Smooth muscle cell (in vitro differentiated cells): ENCODE results near the gene TMEM117. TPM values are rescaled to one million over a fixed set of nuclear protein-coding genes. Genes with fewer than 3 reads are reported as not detected.

Source experiments
- DNase-seq: peaks from one replicate; lab custom pipeline; 2025; ENCODE audit not compliant: unreplicated experiment; lab: John Stamatoyannopoulos, UW
- H2AFZ ChIP-seq: fragments of 200-600 bp; sonication (generic); 2 replicates; pipeline ENCODE4 v1.6.0; 2016; ENCODE audit warnings: antibody characterized with exemption, low read depth, mild to moderate bottlenecking
- H3F3A ChIP-seq: fragments of 200-600 bp; sonication (generic); 2 replicates; pipeline ENCODE4 v1.6.0; 2017; ENCODE audit warnings: antibody characterized with exemption, low read depth
- H3K27ac ChIP-seq: fragments of 200-600 bp; sonication (generic); 2 replicates; pipeline ENCODE4 v1.5.1; 2016; ENCODE audit warnings: low read depth, mild to moderate bottlenecking
- H3K27me3 ChIP-seq: fragments of 200-600 bp; sonication (generic); 2 replicates; pipeline ENCODE4 v1.6.1; 2016; ENCODE audit warnings: low read depth, mild to moderate bottlenecking
- H3K36me3 ChIP-seq: fragments of 200-600 bp; sonication (generic); 2 replicates; pipeline ENCODE4 v1.5.1; 2016; ENCODE audit warnings: low read depth
- H3K4me1 ChIP-seq: fragments of 200-600 bp; sonication (generic); 2 replicates; pipeline ENCODE4 v1.5.1; 2016; ENCODE audit warnings: low read depth
- H3K4me2 ChIP-seq: fragments of 200-600 bp; sonication (generic); 2 replicates; pipeline ENCODE4 v1.6.0; 2016; ENCODE audit warnings: mild to moderate bottlenecking
- H3K4me3 ChIP-seq: fragments of 200-600 bp; sonication (generic); 2 replicates; pipeline ENCODE4 v1.5.1; 2016; ENCODE audit warnings: mild to moderate bottlenecking
- H3K79me2 ChIP-seq: fragments of 200-600 bp; sonication (generic); 2 replicates; pipeline ENCODE4 v1.6.0; 2016; ENCODE audit warnings: low read depth, mild to moderate bottlenecking
- H3K9ac ChIP-seq: fragments of 200-600 bp; sonication (generic); 2 replicates; pipeline ENCODE4 v1.6.0; 2016; ENCODE audit warnings: low read depth
- H3K9me3 ChIP-seq: fragments of 200-600 bp; sonication (generic); replicated peaks from 2 replicates; pipeline ENCODE4 v1.5.1; 2016; ENCODE audit warnings: low read depth
- H4K20me1 ChIP-seq: fragments of 200-600 bp; sonication (generic); 2 replicates; pipeline ENCODE4 v1.6.0; 2016; ENCODE audit warnings: low read depth
- WGBS: methylation state at CpG from one replicate; pipeline ENCODE4 v1.1.7; 2016; ENCODE audit warnings: low lambda C conversion rate; 5-methylcytosine and 5-hydroxymethylcytosine counted together
- polyA plus RNA-seq: library from polyadenylated mRNA; unstranded; fragments of >200 nt; fragmentation: Nextera tagmentation; extraction: Ambion mirVana; gene quantifications from 2 replicates; pipeline ENCODE4 v1.2.1, GENCODE V29; 2016
- total RNA-seq: library from RNA; depleted of rRNA; stranded (reverse); fragments of >200 nt; gene quantifications from 2 replicates; pipeline ENCODE4 v1.2.3, GENCODE V29; 2014
- TF ChIP-seq, protein P1 (sequence below): fragments of 200-600 bp; sonication (generic); IDR thresholded peaks from 2 replicates; pipeline ENCODE4 v1.5.1; 2017; ENCODE audit warnings: borderline replicate concordance, mild to moderate bottlenecking, antibody characterized with exemption; ENCODE audit not compliant: insufficient read depth, poor library complexity, severe bottlenecking

The TMEM117 gene
- total and polyA plus RNA-seq, 2 experiments from 2014 or later = 13.0 to 38.9 TPM

- WGBS = 43% methylated on average over 3 of the region's 3 CpGs
- Histone ChIP-seq H3K4me3 (no peak overlapping the region), H3K27me3 (no peaks in the 10 kb centered on the region), H3K36me3 (no peaks in the 10 kb centered on the region), H3K79me2 (no peaks in the 10 kb centered on the region), H4K20me1 (no peaks in the 10 kb centered on the region), H3K4me2 (no peak overlapping the region), H2AFZ (no peak overlapping the region), H3K4me1 (no peaks in the 10 kb centered on the region), H3K9ac (no peak overlapping the region), H3K9me3 (no peaks in the 10 kb centered on the region), H3K27ac (no peak overlapping the region), H3F3A (no peaks in the 10 kb centered on the region)
- TF ChIP-seq, protein P1, sequence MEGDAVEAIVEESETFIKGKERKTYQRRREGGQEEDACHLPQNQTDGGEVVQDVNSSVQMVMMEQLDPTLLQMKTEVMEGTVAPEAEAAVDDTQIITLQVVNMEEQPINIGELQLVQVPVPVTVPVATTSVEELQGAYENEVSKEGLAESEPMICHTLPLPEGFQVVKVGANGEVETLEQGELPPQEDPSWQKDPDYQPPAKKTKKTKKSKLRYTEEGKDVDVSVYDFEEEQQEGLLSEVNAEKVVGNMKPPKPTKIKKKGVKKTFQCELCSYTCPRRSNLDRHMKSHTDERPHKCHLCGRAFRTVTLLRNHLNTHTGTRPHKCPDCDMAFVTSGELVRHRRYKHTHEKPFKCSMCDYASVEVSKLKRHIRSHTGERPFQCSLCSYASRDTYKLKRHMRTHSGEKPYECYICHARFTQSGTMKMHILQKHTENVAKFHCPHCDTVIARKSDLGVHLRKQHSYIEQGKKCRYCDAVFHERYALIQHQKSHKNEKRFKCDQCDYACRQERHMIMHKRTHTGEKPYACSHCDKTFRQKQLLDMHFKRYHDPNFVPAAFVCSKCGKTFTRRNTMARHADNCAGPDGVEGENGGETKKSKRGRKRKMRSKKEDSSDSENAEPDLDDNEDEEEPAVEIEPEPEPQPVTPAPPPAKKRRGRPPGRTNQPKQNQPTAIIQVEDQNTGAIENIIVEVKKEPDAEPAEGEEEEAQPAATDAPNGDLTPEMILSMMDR = no peak
- DNase-seq = no peak
Measured at GRCh38 chr12:44285321-44285960, 449.6 kb downstream of the TMEM117 start.

DNA sequence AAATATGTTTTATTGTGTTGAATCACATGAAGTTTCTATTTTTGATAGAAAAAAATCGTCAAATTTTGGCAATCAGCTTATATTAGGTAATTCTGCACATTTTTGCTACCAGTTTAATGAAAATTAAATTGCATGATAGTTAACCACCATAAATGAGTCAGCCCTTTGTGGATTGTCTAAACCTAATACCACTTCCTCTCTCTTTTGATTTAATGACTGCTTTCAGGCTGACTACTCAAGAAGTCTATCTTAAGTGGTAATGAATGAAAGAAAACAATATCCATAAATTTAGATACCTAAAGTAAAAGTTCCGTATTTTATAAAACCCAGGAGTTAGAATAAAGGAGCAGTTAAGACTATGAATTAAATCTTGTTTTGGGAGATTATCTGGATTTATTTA is 450.5 kb downstream of the TMEM117 start:
- no peak for DNase-seq
- Histone ChIP-seq H3K9me3 (no peaks in the 10 kb centered on the region), H3K79me2 (no peaks in the 10 kb centered on the region), H4K20me1 (no peaks in the 10 kb centered on the region), H3K27ac (no peak overlapping the region), H3F3A (no peaks in the 10 kb centered on the region), H2AFZ (no peak overlapping the region), H3K36me3 (no peaks in the 10 kb centered on the region), H3K4me1 (no peaks in the 10 kb centered on the region), H3K4me3 (no peak overlapping the region), H3K27me3 (no peaks in the 10 kb centered on the region), H3K9ac (no peak overlapping the region), H3K4me2 (no peak overlapping the region)
- WGBS = 54% methylated on average over 2 of the region's 2 CpGs
- TF ChIP-seq, protein P1 = no peak

DNA sequence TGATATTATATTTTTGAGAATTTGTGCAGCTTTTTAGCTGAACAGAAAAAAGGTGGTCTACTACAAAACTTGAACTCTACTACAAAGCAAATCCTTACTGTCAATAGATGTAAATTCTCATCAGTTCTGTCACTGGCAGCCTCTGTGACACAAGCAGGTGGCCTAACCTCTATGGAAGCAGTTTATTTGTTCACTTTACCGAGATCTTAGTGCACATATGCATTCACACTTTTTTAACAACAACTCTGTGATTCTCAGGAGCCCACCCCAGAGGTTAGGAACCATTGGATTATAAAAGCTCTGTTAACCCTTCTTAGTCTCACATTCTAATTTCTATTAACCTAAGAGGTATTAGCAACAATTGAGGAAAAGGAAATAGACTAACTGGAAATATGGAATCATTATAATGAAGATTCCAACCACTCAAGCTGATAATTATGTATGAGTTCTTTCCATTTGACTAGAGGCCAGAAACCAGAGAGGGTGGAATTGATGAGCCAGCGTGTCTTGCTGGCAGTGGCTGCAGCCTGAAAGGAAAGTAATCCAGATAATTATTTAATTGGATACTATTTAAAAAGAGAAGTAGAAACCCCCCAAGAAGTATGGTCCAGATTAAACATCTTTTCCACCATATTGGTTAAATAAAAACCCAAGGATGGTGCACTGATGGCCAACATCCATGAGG is 451.1 kb downstream of the TMEM117 start:
- no peak overlapping the region for H3K4me2 ChIP-seq
- TF ChIP-seq, protein P1 = no peak
- no peak overlapping the region for H3K4me3 ChIP-seq
- 92% methylated on average over 2 of the region's 2 CpGs for WGBS
- no peaks in the 10 kb centered on the region for H3K79me2 ChIP-seq
- H3K36me3 ChIP-seq = no peaks in the 10 kb centered on the region
- no peak overlapping the region for H3K9ac ChIP-seq
- no peaks in the 10 kb centered on the region for H3K4me1 ChIP-seq
- no peak overlapping the region for H2AFZ ChIP-seq
- no peak for DNase-seq
- no peaks in the 10 kb centered on the region for H3K9me3 ChIP-seq
- H4K20me1 ChIP-seq = no peaks in the 10 kb centered on the region
- no peaks in the 10 kb centered on the region for H3K27me3 ChIP-seq
- no peaks in the 10 kb centered on the region for H3F3A ChIP-seq
- H3K27ac ChIP-seq = no peak overlapping the region

- no peaks in the 10 kb centered on the region for H3K36me3 ChIP-seq
- TF ChIP-seq, protein P1 = no peak
- H3K9ac ChIP-seq = no peak overlapping the region
- no peak overlapping the region for H3K27ac ChIP-seq
- no peak overlapping the region for H3K4me2 ChIP-seq
- no peak for DNase-seq
- H3K27me3 ChIP-seq = no peaks in the 10 kb centered on the region
- H4K20me1 ChIP-seq = no peaks in the 10 kb centered on the region
- H3K4me1 ChIP-seq = no peaks in the 10 kb centered on the region
- H2AFZ ChIP-seq = no peak overlapping the region
- H3K9me3 ChIP-seq = no peaks in the 10 kb centered on the region
- no peaks in the 10 kb centered on the region for H3F3A ChIP-seq
- H3K4me3 ChIP-seq = no peak overlapping the region
- no peaks in the 10 kb centered on the region for H3K79me2 ChIP-seq
Measured at GRCh38 chr12:44287545-44287944, 451.7 kb downstream of the TMEM117 start.
